T-helper 9 cell (primary cell): Measurements from ENCODE around the gene GLI2.

ENCODE experiments used
- DNase-seq: peaks from one replicate; pipeline ENCODE4 v3.0.0-alpha.2; 2020

The GLI2 gene

GRCh38 chr2:120759543-120760331 is 24.1 kb downstream of the GLI2 start:
- no peak for DNase-seq

GRCh38 chr2:120760446-120761135 is 24.9 kb downstream of the GLI2 start:
- DNase-seq, result no peak

DNA sequence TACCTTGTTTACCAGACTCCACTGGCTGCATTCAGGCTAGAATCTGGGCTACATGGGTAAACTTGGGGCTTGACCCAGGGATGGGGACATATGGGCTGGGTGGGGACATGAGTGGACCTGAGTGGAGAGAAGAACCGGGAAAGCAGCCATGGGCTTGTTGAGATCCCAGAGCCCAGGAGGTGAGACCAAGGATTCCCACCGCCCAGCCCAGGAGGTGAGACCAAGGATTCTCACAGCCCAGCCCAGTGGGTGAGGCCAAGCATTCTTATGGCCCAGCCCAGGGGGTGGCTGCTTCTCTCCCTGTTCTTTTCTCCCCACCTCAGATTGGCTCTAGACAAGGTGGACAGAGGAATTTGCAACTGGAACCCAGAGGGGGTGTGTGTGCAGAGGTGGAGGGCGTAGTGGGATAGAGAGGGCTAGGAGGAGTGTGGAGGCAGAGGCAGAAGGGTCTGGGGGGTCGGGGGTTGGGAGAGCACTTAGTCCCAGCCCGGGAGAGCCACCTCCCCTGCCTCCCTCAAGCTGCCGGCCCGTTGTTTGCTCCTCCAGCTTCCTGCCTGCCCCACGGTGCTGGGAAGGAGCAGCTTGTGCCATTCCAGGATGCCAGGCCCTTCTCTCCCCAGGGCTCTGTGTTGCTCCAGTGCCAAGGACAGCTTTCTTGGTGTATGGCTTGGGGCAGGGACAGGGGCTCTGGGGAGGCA is 25.6 kb downstream of the GLI2 start:
- no peak for DNase-seq

DNA sequence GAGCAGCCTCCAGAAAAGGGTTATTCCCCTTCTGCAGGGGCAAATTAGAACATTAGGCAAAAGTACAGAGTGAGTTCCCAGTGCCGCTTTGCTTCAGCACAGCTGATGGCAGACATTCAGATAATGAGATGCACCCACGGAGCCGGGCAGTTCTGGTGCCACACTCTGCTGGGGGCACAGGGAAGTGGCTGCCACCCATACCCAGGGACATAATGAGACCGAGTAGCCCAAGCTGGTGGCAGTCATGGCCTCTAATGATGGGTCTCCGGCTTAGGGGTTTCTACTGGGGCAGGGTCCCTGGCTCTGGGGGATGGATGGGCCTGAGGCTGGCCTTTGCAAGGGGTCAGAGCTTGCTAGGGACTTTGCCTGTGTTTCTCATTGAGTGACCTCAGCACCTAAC is 26.2 kb downstream of the GLI2 start:
- no peak for DNase-seq

GRCh38 chr2:120762341-120763061 is 26.8 kb downstream of the GLI2 start:
- no peak for DNase-seq

- DNase-seq, result no peak
These were observed 27.8 kb downstream of the GLI2 start for GRCh38 chr2:120763508-120763907.

GRCh38 chr2:120763931-120764330 is 28.3 kb downstream of the GLI2 start:
- DNase-seq, result no peak

- no peak for DNase-seq
These were observed 28.8 kb downstream of the GLI2 start for GRCh38 chr2:120764492-120764891.

DNA sequence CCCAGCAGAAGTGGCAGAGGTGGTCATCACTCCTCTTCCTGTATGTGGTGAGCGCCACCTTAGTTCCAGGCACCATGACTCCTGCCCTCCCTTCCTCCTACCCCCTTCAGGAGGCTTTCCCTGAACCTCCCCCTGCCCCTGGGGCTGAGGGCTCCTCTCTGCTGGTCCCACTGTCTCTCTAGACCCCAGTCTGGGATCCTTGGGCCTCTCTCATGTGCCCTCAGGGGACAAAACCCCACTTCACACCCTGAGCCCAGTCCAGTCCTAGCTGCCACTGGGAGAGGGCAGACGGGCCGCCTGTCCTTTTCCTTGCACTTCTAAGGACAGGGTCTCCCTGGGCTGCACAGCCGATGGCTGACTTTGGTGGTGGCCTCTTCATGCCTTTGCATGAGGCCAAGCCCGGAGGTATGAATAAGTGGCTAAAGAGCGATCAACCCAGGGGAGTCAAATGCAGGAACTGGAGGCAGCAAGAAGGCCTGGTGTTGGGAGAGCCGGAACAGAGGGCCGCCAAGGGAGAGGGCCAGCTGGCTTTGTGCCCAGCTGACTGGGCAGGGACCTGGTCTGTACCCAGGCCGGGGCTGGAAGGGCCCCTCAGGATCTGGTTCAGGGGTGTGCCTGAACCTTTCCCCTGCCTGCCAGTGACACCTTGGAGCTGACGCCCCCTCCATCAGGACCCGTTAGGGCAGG is 29.5 kb downstream of the GLI2 start:
- no peak for DNase-seq

- no peak for DNase-seq
These were observed 30.2 kb downstream of the GLI2 start for GRCh38 chr2:120765678-120766469.

DNA sequence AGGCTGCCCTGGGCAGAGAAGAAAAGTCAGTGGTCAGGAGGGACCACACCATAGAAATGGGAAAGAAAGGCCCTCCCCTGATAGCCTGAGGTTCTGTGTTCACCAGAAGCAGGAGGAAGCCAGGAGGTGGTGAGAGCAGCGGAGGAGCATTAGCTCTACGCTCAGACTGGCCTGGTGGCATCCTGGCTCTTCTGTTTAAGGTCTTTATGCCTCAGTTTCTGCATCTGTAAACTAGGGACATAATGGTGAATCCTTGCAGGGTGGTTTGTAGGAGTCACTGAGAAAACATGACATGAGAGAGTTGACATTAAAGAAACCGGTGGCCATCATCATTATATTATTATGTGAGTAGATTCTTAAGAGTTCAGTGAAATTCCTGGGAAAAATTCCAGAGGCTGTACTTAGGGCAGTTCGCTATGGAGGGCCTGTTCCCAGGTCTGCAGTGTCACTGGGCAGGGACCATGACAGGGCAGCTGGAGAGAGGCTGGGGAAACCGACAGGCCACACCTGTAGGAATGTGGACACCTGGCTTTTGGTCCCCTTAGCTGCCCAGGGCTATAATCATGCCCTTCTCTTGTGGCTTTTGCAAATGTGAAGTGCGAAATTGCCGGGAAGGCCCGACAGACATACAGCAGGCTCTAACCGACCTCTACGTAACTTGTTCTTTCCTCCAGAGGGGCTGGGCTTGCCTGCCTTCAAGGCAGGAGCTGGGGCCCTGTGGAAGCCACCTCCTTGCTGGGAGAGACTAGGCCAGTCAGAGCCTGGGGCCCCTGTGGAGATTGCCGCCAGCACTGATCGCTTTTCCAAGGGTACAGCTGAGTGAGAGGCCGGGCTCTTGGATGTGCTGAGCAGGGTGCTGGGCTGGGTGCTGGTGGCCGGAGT is 31.0 kb downstream of the GLI2 start:
- DNase-seq, result no peak

DNA sequence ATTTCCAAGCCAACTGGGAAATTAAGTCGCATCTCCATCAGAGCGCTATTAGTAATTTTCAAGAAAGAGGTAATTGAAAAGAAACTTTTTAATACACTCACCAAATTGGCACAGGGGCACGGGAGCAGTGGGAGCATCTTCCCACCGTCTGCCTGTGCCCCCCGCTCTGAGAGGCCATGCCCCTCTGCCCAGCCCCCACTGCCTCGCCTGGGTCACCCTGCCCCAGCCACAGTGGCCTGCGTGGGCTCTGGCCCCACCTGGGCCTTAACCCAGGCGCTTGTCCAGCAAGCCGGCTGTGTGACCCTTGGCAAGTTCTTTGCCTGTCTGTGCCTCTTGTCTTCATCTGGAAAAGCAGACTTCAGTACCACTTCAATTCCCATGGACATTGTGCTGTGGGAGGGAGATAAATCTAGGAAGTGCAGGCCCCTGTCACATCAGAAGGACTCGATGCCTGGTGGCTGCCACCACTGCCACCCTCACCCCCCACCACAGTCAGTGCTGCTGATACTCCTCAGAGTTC is 31.9 kb downstream of the GLI2 start:
- no peak for DNase-seq

DNA sequence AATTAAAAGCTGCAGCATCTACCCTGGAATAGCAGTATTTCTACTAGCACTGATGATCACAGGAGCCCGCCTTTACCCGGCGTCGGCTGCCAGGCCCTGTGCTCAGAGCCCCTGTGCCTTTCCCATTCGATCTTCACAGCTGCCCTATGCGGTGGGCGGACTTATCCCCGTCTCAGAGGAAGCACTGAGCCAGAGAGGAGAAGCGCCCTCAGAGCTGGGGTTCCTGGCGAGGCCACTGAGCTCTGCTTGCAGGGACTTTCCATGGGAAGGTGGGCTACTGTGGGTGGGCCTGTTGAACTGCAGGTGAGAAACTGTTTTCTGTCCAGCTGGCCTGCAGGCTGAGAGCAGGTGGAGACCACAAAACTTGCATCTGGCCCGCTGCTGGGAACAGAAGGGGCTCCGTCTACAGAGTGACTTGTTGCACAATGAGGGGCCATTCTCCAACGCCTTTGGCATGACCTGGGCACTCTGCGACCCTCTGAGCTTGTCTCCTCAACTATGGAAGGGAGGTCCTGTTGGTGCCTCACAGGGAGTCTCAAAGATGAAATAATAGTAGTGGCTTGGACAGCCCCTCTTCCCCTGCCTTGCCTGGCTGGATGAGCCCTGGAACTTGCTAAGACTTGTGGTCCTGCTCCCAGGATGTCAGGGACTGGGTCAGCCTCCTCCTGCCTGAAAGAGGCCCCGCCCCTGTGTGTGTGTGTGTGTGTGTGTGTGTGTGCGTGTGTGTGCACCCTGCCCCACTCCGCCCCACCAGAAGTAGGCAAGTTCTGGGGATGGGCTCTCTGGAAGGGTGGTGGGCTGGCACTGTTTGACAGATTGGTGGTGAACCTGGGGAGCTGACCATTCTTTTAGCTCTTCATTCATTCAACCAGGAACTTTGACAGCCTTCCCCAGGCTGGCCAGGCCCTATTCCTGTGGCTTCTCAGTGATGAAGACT is 32.7 kb downstream of the GLI2 start:
- DNase-seq, result no peak

GRCh38 chr2:120769076-120769786 is 33.6 kb downstream of the GLI2 start:
- DNase-seq, result no peak

DNA sequence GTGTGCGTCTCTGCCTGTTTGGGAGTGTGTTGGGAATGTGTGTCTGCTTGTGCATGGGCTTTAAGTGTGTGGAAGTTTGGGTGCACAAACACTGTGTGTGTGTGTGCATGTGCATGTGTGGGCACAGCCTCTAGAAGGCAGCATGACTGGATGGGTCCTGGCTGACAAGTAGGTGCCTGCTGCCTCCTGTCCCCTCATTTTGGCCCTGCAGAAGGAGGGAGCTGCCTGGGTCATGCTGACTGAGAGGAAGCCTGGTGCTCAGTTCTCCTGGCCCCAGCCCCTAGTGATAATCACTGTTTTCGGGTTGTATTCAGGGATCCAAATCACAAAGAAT is 34.1 kb downstream of the GLI2 start:
- no peak for DNase-seq

- no peak for DNase-seq
These were observed 34.5 kb downstream of the GLI2 start for GRCh38 chr2:120770176-120770575.

- DNase-seq, result no peak
These were observed 35.0 kb downstream of the GLI2 start for GRCh38 chr2:120770641-120771040.

DNA sequence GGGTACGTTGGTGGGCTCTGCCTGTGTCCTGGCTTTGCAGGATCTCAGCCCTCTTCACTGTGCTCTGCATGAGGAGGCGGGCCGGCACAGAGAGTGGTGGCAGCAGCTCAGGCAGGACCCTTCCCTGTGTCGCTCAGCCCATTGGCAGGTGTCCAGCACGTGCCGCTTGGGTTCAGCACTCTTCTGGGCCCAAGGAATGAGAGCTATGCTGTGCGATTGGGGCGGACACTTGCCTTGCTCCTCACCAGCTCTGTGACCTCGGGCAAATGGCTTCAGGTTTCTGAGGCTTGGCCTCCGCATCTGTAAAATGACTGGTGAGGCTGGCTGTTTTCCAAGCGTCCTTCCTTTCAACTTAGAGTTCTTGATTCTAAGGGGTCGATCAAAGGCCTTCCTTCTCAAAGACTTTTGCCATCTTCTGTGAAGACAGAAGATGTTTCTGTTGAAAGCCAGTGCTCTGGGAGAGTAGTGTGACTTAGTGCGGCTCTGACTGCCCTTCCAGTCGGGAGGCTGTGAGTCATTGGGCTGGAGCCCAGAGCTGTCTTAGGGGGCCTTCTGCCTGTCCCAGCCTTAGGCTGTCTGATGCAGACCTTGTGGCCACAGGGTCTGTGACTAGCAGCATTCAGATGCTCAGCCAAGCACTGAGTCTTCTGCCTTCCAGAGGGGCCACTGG is 35.6 kb downstream of the GLI2 start:
- DNase-seq, result no peak
